Measurements from ENCODE around the gene PNCK.
"Not testable (repeated sequence)": the region's sequence is repeated elsewhere in the genome, so short reads cannot be mapped to it uniquely, and the experiment has no call there.

PNCK gene

DNA sequence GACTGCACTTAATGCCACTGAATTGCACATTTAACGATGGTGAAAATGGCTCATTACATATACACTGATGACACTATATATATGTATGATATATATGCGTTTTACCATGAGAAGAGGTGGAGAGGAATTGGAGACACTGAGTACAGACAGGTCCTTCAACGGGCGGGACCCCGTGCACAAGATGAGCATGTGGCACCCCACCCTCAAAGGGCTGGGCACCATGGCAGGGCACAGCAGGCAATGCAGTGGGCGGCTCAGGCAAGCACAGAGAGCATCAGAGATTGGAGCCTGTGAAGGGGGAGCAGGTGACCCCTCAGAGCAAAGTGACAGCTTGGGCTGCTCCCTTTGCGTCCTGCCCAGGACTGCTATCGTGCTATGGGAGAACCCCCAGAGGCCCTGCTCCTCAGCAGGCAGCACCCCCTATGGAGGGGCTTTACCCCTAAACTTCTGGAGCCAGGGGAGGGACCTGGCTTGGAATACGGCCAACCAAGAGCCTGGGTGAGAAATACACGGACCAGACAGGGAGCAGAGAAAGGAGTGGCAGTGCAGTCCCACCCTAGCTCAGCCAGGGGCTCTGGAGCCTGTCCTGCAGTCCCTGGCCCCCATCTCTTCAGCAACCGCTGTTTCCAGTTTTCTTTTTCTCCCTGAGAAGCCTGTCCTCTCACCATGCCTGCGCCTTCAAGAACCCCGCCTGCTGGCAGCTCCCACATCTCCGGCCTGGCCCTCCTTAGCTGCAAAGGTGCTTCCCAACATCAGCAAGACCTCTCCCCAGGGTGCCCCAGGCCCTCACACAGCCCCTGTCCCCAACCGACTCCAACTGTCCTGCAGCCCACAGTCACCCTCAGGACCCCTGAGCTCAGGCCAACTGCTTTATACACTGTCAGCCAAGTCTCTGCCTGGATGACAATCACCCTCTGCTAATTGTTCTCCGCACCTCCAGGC is 24.6 kb upstream of the PNCK start:
- TF ChIP-seq, protein P1, sequence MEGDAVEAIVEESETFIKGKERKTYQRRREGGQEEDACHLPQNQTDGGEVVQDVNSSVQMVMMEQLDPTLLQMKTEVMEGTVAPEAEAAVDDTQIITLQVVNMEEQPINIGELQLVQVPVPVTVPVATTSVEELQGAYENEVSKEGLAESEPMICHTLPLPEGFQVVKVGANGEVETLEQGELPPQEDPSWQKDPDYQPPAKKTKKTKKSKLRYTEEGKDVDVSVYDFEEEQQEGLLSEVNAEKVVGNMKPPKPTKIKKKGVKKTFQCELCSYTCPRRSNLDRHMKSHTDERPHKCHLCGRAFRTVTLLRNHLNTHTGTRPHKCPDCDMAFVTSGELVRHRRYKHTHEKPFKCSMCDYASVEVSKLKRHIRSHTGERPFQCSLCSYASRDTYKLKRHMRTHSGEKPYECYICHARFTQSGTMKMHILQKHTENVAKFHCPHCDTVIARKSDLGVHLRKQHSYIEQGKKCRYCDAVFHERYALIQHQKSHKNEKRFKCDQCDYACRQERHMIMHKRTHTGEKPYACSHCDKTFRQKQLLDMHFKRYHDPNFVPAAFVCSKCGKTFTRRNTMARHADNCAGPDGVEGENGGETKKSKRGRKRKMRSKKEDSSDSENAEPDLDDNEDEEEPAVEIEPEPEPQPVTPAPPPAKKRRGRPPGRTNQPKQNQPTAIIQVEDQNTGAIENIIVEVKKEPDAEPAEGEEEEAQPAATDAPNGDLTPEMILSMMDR (IDR thresholded peaks at IDR 0.05; ENCODE audit: control insufficient read depth, insufficient read depth, low read depth, low read length, missing control alignments), result no peak
- H3K4me3 ChIP-seq (ENCODE audit: control insufficient read depth, low read depth, low read length), result no peak overlapping the region
- DNase-seq (ENCODE audit: low read depth), result no peak

DNA sequence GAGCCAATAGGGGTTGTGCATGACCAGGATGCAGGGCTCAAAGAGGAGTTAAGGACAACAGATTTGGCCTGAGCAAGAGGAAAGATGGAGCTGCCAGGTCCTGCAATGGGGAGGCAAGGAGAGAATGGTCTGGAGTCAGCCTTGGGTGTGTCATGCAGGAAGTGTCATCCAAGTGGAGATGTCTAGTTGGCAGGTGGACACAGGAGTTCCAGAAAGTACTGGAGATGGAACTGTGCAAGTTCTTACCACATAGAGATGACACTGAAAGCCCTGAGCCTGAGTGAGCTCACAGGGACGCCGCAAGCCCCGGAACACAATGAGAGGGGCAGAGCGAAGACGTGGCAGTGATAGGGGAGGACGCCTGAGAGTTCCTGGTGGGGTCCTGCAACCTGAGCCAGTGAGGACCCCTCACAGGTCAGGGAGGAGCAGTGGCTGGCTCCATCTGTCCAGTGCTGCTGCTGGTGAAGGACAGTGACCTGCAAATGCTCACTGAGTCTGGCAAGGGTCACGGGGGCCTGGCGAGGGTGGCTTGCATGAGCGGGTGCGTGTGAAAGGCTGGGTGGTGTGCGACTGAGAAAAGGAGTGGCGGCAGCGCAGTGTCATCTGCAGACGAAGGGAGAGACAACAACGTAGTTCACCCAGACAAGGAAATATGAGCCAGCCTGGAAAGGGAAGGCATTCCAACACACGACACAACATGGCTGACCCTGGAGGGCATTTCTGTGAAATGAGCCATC is 23.5 kb upstream of the PNCK start:
- not testable (repeated sequence) for DNase-seq (ENCODE audit: low read depth); H3K4me3 ChIP-seq (ENCODE audit: control insufficient read depth, low read depth, low read length)

DNA sequence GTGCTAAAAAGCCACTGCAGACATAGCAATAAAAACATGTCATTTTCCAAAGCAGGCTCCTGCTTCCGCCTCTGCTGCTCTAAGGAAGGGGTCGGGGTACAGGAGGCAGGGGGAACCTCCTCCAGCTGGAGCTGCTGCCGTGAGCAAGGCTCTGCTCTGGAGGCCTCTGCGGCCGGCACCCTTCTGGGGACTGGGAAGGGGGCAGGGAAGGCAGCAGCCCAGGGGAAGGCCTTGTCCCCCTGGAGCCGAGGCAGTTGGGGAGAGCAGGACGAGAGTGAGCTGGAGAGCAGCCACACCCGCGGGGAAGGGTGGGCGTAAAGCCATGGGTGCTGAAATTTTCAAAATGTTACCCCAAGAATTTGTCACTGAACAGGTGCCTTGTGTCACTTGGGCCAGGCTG is 22.9 kb upstream of the PNCK start:
- H3K4me3 ChIP-seq (ENCODE audit: control insufficient read depth, low read depth, low read length); DNase-seq (ENCODE audit: low read depth): not testable (repeated sequence)

DNA sequence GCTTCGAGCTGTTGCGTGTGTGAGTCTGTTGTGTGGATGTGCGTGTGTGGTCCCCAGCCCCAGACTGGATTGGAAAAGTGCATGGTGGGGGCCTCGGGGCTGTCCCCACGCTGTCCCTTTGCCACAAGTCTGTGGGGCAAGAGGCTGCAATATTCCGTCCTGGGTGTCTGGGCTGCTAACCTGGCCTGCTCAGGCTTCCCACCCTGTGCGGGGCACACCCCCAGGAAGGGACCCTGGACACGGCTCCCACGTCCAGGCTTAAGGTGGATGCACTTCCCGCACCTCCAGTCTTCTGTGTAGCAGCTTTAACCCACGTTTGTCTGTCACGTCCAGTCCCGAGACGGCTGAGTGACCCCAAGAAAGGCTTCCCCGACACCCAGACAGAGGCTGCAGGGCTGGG is 22.5 kb upstream of the PNCK start:
- DNase-seq (ENCODE audit: low read depth), result no peak
- no peak overlapping the region for H3K4me3 ChIP-seq (ENCODE audit: control insufficient read depth, low read depth, low read length)
- TF ChIP-seq, protein P1 (IDR thresholded peaks at IDR 0.05; ENCODE audit: control insufficient read depth, insufficient read depth, low read depth, low read length, missing control alignments), result no peak

DNA sequence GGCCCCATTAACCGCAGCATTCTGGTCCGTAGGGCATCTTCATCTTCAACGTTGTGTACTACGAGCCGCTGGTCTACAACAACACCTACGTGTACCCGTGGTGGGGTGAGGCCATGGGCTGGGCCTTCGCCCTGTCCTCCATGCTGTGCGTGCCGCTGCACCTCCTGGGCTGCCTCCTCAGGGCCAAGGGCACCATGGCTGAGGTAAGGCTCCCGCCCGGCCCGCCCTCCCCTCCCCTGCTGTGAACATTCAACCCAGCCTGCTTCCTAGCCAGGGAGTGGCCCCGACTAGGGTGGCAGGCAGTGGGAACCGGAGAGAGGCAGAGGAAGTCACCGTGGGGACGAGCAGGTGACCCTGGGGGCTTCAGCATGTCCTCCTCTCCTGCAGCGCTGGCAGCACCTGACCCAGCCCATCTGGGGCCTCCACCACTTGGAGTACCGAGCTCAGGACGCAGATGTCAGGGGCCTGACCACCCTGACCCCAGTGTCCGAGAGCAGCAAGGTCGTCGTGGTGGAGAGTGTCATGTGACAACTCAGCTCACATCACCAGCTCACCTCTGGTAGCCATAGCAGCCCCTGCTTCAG is 21.2 kb upstream of the PNCK start:
- no peak overlapping the region for H3K4me3 ChIP-seq (ENCODE audit: control insufficient read depth, low read depth, low read length)
- TF ChIP-seq, protein P1 (IDR thresholded peaks at IDR 0.05; ENCODE audit: control insufficient read depth, insufficient read depth, low read depth, low read length, missing control alignments), result no peak
- DNase-seq (ENCODE audit: low read depth), result no peak

DNA sequence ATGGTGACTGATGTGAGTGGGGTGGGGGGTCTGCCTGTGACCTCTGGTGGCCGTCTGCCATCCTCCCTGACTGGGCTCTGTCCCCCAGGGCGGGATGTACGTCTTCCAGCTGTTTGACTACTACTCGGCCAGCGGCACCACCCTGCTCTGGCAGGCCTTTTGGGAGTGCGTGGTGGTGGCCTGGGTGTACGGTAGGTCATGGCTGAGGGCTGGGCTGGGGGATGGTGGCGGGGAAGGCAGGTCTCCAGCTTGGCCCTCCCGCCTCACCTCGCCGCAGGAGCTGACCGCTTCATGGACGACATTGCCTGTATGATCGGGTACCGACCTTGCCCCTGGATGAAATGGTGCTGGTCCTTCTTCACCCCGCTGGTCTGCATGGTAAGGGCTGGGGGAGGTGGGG is 20.6 kb upstream of the PNCK start:
- H3K4me3 ChIP-seq (ENCODE audit: control insufficient read depth, low read depth, low read length); DNase-seq (ENCODE audit: low read depth): not testable (repeated sequence)

DNA sequence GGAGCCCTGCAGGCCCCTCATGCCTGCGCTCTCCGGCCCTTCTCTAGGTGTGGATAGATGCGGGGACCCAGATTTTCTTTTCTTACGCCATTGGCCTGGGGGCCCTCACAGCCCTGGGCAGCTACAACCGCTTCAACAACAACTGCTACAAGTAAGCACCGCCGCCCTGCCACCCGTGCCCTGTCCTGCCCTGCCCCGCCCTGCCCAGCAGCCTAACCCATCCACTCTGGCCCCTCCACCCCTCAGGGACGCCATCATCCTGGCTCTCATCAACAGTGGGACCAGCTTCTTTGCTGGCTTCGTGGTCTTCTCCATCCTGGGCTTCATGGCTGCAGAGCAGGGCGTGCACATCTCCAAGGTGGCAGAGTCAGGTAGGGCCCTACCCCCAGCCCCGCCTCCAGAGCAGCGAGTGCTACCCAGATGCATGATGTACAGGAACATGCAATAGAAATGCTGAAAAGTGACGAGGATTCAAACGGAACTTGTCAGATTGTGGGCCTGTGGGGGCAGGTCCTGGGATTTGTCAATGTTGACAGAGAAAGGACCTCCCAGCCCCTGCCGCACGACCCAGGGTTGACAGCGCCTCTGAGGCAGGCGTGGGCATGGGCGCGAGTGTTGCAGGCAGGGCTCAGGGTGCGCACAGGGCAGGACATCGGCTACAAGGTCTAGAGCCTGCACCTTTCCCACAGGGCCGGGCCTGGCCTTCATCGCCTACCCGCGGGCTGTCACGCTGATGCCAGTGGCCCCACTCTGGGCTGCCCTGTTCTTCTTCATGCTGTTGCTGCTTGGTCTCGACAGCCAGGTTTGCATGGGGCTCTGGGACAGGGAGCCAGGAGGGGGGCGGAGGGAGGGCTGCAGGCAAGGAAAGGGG is 19.8 kb upstream of the PNCK start:
- no peak for DNase-seq (ENCODE audit: low read depth)
- H3K4me3 ChIP-seq (ENCODE audit: control insufficient read depth, low read depth, low read length), result no peak overlapping the region
- TF ChIP-seq, protein P1 (IDR thresholded peaks at IDR 0.05; ENCODE audit: control insufficient read depth, insufficient read depth, low read depth, low read length, missing control alignments), result no peak
